Vagina (tissue), 2 donors: ENCODE measurements around the gene HPCAL1.

Experiments
- CTCF ChIP-seq, 3 experiments: fragments of 450-650 bp in 2 of 3; fragments of 200-600 bp in 1 of 3; sonication (generic) in 1 of 3; IDR thresholded peaks; one replicate each; pipeline ENCODE4 v1.5.1; 2017 to 2019; ENCODE audit warnings: antibody characterized with exemption in 3 of 3, mild to moderate bottlenecking in 2 of 3, moderate library complexity in 2 of 3
- POLR2A ChIP-seq, 2 donors: fragments of 450-650 bp; IDR thresholded peaks; one replicate each; pipeline ENCODE4 v1.6.1; 2017; ENCODE audit warnings: antibody characterized with exemption in 2 of 2, mild to moderate bottlenecking in 2 of 2, moderate library complexity in 2 of 2
- POLR2AphosphoS5 ChIP-seq, 2 donors: sonication (generic); formaldehyde crosslinking; IDR thresholded peaks; one replicate each; pipeline ENCODE4 v1.9.0; 2017; ENCODE audit warnings: antibody characterized with exemption in 2 of 2, mild to moderate bottlenecking in 2 of 2, low read depth in 1 of 2; ENCODE audit not compliant: insufficient read depth in 1 of 2

GRCh38 chr2:10466801-10467200 lies 164.1 kb downstream of the HPCAL1 start:
- TF ChIP-seq POLR2A (IDR thresholded peaks at IDR 0.05) (no peak), CTCF (IDR thresholded peaks at IDR 0.05) (no peak), POLR2AphosphoS5 (IDR thresholded peaks at IDR 0.05; ENCODE audit: insufficient read depth in 1 of 2, low read depth in 1 of 2) (no peak)
